HPDE6-E6E7 (cell line): ENCODE data around the gene SPDYE4.

Experiments
- DNase-seq: peaks from one replicate; pipeline ENCODE4 v3.0.0; 2011; ENCODE audit warnings: missing footprints; ENCODE audit errors: extremely low spot score

The SPDYE4 gene

DNA sequence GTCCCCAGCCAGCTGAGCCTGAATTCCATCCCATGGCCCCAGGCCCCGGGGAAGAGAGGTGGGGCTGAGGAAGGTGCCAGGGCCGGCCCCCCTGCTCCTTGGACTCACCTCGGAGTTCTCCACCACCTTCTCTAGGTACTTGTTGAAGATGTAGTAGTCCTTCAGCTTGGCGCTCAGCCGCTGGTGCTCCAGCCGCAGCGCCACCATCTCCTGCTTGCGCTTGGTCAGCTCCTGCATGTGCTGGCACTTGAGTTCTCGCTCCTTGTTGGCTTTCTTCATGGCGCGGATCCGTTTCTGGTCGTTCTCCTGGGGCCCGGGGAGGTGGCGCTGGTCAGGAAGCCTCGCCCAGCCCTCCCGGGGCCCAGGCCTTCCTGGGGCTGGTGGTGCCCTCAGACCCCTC, 17.0 kb downstream of the SPDYE4 start:
- DNase-seq = no peak

DNA sequence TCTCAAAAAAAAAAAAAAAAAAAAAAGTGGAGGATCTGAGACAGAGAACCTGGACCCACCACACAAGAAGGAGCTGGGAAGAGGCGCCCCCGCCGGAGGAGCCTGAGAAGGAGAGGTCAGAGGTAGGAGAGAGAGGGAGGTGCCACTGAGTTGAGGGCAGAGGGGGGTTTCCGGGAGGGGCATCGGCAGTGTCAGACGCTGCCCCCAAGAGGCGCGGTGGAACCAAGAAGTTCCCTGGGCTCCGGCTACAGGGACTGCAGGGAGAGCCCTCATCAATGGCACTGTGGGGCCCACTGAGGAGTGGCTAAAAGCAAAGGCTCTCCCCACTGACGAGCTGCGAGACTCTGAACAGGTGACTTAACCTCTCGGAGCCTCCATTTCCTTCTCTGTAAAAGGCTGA, 17.9 kb downstream of the SPDYE4 start:
- no peak for DNase-seq

DNA sequence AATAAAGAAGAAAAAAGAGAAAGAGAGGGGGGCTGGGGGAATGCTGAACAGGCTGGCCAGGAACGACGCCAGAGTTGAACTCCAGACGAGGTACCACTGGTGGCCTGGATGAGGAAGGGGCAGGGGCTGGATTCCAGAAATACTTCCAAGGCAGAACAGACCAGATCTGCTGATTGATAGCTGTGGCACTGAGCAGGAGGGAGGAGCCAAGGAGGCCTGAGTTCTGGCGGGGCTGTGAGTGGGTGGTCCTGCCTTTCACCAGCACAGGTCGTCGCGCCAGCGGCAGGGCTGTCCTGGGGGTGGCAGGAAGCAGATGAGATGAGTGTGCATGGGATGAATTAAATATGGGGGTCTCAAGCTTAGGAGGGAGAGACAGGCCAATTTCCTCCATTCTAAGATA, 19.2 kb downstream of the SPDYE4 start:
- no peak for DNase-seq

DNA sequence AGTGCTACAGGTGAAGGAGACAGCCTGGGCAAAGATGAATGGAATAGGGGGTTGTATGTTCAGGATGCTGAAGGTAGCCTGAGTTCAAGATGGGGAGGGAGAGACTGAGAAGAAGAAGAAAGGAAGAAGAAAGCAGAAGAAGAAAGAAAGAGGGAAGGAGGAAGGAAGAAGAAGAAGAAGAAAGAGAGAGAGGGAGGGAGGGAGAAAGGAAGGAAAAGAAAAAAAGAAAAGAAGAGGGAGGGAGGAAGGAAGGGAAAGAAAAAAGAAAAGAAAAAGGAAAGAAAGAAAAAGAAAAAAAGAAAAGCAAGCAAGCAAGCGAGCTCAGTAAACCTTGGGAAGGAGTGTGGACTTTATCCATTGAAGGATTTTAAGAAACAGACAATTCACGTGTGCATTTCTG, 21.6 kb downstream of the SPDYE4 start:
- DNase-seq = no peak

DNA sequence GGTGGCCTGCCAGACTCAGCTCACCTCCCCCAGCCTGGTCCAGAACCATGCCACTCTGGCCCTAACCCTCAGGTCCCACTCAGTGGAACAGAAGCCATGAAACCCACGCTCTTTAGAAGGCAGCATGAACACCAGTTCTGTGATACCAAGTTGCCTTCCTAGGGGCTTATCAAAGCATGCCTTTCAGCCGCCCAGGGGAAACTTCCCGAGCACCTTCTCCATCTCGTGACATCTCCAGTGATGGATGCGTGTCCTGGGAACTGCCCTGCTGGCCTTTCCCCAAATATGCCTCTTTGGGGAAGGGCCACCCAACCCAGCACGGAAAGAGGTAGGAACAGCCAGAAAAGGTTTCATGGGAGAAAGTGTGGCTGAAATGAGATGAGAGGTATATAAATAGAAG, 22.0 kb downstream of the SPDYE4 start:
- no peak for DNase-seq

DNA sequence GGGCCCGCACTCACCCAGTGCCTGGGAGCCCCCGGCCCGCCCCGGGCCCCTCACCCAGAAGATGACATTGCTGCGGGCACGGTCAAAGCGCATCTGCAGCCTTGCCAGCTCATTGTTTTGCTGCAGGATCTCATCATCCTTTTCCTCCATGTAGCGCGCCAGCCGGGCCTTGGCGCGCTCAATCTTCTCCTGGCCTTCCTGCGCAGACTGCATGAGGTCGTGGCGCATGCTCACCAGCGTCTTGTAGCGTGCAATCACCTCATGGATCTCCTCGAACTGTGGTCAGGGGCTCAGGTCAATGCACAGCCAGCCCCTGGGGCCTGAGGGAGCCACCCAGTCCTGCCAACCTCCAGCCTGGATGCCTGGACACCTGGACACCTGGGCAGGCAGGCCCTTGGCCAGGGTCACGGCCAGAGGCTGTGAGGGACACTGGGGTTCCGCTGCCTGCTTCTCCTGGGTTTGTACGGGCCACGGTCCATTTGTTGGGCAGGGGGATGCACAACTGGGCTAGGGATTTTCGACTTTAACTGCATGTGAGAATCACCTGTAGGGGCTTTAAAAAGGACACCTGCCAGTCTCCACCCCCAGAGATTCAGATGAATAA, 22.9 kb downstream of the SPDYE4 start:
- no peak for DNase-seq

DNA sequence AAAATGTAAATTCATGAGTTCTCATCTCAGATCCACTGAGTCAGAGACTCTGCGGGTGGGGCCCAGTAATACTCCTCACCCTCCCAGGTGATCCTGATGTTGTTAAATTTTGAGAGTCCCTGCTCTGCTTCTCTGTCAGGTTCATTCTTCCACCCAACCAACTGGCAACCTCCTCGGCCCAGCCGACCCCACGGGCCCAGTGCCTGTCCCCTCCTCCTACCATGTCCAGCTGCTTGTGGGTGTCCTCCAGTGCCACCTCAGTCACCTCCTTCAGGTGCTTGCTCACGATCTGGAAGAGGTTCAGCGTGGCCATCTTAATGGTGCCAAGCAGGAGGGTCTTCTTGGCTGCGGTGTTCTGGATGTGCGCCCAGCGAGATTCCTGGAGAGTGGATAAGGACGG, 23.5 kb downstream of the SPDYE4 start:
- no peak for DNase-seq

DNA sequence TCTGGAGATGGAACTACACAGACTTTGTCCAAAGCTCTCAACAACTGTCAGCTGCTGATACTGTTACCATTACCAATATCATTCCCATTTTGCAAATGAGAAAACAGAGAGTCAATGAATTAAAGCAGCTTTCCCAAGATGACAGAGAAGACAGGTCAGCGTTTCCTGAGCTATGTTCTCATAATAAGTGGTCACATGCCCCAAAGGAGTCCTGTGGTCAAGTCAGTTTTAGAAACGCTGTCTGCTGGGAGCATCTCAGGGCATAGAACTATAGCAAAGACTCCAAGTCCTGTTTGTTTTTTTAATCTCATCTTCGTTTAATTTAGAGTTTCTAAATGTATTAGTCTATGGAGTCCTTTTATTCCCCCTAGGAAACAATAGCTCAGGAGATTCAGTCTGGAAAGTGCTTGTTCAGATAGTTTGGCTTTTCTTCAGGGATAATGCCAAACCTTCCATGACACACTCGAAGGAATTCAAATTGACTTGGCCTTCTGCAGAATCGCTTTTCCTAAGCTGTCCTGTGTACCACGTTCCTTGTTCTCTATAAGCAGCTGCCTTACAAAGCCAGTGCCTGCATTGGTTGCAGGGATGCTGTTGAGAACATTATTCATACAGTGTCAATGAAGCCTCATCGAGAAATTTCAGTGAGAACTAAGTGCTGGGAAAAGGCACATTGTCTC, 25.8 kb downstream of the SPDYE4 start:
- no peak for DNase-seq

DNA sequence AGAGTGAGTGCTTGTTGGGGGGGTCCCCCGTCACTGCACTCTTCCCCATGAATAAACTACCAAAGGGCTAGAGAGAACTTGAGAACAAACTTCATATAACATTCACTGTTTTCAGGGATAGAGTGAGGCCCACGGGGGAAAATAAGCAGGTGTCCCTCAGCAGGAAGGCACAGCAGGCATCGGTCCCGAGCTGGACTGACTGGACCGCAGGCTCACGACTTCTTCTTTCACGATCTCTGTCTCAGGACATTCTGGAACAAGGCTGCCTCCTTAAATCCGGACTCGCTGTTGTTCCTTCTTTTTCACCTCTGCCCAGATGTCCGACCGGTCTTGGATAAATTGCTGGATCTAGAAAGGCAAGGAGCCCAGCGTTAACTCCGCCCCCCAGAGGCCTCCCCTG, 28.5 kb downstream of the SPDYE4 start:
- DNase-seq = no peak

DNA sequence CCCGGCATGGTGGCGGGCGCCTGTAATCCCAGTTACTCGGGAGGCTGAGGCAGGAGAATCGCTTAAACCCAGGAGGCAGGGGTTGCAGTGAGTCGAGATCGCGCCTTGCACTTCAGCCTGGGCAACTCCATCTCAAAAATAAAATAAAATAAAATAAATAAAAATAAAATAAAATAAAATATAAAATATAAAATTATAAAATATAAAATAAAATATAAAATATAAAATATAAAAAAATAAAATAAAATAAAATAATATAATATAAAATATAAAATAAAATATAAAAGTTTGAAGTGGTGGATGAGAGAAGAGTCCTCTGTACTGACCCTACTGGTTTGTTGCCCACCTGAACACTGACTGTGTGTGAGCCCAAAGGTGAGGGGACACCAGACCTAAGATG, 28.9 kb downstream of the SPDYE4 start:
- DNase-seq = no peak

DNA sequence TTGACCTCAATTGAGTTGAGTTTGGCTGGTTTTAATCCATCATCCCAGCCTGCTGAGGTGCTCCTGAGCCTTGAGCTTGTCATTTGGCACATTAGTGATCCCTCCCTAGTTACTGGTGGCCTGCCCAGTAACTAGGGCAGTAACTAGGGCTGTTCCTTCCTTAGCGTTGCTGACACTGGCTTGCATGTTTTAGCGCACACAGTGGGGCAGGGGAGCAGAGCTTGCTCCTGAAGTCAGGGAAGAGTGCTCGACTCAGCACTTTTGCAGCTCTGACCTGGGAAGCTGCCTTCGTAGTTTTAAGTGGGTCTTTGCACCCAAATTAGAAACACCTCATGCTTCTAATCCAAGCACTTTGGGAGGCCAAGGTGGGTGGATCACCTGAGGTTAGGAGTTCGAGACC, 29.4 kb downstream of the SPDYE4 start:
- no peak for DNase-seq

DNA sequence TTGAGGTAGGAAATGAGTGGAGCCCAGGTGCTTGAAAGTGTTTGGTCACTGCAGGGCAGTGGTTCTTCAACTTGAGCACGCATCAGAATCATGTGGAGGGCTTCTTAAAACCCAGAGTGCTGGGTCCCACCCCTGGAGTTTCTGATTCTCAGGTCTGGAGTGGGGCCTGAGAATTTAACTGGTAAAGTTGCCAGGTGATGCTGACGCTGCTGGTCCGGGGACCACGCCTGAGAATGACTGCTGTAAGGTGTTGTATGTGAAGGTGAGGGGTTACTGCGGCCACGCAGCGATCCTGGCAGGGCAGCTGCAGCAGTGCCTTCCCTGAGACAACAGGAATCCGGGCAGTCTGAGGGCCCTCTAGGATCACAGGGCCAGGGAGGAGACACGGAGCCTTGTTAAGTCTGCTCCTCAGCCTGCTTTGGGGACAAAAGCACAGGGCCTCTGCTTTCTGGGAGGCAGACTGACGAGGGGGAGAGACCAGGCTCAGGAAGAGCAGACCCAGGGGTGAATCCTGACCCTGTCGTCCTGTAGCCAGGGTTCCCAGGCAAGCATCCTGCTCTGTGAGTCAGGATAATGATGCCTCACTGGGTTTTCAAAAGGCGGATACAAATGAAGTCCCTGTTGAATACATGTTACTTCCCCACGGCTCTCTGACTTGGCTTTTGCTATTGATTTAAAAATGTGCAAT, 30.0 kb downstream of the SPDYE4 start:
- DNase-seq = no peak

DNA sequence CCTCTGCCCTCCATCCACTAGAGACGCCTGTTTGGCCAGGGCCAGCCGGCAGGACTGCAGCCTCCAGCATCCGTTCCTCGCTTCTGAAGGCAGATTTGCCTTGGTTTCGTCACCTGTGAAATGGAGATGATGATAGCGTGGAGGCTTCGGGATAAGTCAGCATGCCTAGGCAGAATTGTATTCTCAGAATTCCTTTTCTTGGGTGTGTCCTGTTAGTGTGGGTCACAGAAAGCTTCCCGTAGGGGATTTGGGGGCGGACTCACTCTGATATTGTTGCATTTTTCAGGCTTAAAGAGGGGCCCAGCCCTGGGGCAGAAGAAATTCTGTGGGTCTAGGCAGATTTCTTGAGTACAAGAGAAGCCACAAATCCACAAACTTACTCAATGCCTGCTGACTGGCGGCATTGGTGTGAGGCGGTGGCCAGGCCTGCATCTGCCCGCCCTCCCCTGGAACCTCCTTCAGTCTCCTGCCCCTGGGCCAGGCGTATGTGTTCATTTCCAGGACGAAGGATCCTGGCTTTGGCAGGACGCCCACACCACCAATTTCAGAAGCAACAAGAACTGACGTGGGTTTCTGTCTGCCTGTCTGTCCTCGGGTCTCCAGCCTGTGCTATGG, 31.3 kb downstream of the SPDYE4 start:
- no peak for DNase-seq

DNA sequence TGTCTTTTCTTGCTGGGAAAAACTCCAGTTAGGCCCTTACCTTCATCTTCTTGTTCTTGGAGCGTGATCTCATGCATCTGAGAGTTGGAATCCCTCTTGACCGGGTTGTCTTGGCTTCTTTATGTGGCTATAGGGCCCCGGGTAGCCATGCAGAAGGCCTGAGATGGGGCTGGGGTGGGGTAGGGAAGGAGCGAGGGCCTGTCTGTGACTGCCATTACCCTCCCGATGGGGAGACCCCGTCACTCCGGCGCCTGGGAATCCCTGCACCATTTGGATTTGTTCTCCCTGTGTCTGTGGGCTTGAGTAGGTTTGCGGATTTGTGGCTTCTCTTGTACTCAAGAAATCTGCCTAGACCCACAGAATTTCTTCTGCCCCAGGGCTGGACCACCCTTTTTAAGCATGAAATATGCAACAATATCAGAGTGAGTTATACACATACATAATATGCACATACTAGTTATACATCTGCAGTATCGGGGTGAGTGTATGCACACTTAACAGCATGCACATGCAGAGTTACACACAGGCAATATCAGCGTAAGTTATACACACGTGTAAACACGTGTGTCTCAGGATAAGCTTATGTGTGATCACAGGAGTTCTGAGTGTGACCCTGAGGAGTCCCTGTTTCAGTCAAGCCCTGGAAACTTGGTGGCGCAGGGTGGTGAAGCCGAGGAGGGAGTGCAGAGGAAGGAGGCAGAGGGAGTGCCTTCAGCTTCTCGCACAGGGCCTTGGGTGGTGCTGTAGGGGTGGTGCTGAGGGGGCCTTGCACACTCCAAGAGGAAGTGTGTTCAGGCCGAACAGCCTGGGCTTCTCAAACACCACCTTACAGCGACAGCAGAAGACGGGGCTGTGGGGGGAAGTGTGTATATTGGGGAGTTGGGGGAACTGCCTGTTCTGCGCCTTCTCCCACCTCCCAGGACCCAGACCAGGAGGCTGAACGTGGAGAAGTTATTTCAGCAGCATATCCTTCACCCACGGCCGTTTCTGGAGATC, 32.2 kb downstream of the SPDYE4 start:
- DNase-seq = no peak

DNA sequence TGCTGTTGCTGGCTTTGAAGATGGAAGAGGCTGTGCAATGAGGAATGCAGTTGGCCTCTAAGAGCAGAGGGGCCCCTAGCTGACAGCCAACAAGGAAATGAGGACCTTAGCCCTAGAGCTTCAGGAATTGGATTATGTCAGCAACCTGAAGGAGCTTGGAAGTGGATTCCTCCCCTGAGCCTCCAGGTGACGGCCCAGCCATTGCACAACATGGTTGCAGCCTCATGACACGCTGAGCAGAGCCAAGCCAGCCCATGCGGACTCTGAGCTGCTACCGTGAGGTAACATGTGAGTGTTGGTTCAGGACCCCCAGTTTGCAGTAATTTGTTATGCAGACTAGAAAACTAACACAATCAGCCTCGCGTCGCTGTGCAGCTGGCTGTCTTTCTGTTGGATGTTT, 33.9 kb downstream of the SPDYE4 start:
- no peak for DNase-seq

DNA sequence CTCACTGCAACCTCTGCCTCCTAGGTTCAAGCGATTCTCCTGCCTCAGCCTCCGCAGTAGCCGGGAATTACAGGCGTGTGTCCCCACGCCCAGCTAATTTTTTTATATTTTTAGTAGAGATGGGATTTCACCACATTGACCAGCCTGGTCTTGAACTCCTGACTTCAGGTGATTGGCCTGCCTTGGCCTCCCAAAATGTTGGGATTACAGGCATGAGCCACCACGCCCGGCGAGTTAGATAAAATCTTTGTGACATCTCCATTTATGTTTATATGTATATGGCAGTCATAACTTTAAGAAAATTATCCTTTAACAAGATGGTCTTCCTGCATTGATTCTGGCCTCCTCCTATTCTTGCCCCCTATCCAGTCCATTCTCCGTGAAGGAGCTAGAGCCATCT, 37.8 kb downstream of the SPDYE4 start:
- no peak for DNase-seq

DNA sequence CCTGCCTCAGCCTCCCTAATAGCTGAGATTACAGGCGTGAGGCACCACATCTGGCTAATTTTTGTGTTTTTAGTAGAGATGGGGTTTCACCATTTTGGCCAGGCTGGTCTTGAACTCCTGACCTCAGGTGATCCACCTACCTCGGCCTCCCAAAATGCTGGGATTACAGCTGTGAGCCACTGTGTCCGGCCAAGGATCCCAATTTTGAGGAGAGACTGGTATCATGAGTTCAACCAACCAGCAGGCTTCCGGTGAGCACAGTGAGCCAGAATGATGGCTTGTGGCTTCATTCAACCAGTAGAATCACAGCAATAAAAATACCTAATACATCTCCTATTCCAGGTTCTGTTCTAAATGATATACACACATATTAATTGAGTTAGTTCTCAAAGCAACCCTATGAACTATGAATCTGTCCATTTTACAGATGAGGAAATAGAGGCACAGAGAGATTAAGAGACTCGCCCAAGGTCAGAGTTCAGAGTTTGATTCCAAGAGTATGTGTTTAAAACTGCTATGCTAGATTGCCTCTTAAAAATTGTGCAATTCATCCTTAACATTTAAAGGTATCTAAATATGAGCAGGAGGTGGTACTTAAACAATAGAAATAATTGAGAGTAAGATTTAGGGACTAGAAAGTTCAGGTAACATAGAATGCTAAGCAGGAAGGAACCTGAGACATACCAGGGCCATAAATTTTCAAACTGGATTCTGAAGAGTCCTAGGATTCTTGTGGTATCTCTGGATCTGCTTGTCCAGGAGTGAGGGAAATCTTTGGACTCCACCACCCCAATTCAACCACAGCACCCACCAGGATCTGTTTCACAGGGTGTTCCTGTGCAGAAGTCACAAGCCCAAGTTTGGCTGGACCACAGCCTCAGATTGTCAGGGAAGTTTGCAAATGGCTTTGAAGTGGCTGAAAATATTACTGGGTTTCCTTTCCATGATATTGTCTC, 38.8 kb downstream of the SPDYE4 start:
- no peak for DNase-seq

DNA sequence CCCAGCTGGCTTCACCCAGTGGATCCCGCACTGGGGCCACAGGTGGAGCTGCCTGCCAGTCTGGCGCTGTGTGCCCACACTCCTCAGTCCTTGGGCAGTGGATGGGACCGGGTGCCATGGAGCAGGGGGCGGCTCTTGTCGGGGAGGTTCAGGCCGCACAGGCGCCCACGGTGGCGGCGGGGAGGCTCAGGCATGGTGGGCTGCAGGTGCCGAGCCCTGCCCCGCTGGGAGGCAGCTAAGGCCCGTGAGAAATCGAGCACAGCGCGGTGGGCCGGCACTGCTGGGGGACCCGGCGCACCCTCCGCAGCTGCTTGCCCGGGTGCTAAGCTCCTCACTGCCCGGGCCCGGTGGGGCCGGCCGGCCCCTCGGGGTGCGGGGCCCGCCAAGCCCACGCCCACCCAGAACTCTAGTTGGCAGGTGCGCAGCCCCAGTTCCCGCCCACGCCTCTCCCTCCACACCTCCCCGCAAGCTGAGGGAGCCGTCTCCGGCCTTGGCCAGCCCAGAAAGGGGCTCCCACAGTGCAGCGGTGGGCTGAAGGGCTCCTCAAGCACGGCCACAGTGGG, 40.3 kb downstream of the SPDYE4 start:
- DNase-seq = no peak

DNA sequence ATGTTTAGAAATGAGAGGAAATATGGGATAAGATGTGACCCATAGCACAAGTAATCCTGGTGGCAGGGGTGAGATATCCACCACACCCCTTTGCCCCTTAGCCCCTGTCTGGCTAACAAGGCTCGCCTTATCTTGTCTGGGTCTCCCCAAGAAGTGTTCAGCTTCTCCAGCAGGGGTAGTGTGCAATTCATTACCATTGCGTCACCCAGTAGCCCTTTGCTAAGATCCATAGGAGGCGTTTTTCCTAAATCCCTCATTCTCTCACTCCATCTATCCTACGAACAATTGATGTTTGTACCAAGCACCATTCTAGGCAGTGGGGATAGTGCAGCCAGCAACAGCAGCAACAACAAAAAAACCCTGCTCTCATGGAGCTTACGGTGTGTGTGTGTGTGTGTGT, 44.5 kb downstream of the SPDYE4 start:
- DNase-seq = no peak

DNA sequence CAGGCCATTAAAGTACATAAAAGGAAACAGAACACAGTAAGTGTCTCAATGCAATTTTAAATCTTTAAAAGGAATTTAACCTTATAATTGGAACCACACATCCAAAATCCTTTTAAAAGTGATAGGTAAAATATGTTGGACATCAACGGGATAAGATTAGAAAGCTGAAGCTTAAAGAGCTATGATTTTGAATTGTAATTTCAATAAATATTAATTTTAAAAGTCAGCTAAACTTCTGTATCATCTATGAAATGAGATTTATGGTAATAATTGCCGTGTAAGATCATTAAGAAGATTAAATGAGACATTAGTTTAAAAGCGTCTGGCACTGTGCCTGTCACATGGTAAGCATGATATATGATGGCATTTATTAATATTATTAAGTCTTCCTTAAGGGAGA, 45.0 kb downstream of the SPDYE4 start:
- DNase-seq = no peak
